ENCODE results near the gene SYNDIG1.
"Not testable (repeated sequence)": the region's sequence is repeated elsewhere in the genome, so short reads cannot be mapped to it uniquely, and the experiment has no call there.

SYNDIG1 gene

DNA sequence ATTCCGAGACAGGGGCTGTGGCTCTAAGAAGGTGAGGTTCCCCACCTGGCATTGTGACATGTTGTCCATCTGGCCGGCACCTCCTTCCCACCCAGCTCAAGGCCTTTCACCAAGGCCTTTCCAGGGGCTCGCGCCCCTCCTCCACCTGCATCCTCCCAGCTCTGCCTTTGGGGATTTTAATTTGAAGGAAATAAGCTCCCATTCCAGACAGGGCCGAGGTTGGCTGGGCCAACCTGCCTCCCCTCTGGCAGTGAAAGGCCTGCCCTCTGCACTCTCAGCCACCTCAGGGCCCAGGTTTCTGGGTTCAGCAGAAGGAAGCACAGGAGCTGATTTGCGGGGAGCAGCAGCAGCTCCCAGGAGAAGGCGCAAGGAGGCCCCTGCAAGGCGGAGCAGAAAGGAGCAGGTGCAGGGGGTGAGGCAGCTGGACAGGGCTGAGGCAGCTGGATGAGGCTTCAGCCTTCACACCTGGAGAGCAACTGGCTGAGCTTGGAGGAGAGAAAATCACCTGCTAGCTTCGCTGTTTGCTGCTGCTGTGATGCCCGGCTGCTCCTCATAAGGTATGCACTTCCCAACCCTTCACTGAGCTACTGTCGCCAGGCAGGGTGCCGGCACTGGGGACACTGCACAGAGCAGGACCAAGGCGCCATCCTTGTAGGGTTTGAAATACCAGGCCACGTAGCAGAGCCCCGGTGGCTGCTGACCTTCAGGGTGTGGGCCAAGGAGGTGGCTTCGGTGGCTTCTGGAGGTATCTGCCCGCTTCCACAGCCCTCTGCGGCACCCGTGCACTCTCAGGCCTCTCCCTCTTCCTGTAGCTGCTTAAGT, 147.0 kb downstream of the SYNDIG1 start:
- no peak for DNase-seq

DNA sequence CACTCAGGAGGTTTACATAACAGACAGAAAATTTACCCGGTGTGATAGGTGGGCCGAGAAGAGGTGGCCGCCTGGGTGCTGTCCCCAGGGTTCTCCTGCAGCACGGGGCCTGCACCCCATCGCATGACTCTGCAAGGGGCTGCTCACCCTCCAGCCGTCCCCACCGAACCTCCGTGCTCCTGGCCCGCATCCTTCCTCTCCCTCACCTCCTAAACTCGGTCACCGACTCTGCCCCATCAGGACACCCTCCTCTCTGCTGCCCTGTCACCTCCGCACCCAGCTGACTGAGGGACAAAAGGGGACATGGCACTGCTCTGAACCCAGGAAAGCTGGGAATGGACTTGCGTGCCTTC, 147.6 kb downstream of the SYNDIG1 start:
- no peak for DNase-seq

GRCh38 chr20:24617757-24618450, 148.5 kb downstream of the SYNDIG1 start:
- DNase-seq, result no peak

GRCh38 chr20:24618739-24619138, 149.3 kb downstream of the SYNDIG1 start:
- DNase-seq, result no peak

DNA sequence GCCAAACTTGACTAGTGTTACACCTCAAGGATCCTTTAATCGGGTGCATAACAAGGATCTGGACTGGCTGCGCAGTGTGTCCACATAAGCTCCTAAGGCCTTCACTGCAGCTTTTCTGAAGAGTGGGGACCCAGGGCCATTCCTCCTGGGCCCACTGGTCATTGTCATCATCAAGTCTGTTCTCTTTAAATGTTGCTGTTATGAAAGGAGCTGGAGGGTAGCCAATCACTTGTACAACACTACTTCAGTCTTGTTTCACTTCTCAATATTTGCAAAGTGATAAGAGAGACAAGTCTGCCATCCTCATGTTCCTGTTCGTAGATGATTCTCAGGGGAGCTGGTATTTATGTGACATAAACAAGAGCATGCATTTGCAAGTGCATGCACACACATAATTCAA, 149.8 kb downstream of the SYNDIG1 start:
- no peak for DNase-seq

- DNase-seq, result no peak
These were observed 151.6 kb downstream of the SYNDIG1 start for GRCh38 chr20:24620937-24621519.

DNA sequence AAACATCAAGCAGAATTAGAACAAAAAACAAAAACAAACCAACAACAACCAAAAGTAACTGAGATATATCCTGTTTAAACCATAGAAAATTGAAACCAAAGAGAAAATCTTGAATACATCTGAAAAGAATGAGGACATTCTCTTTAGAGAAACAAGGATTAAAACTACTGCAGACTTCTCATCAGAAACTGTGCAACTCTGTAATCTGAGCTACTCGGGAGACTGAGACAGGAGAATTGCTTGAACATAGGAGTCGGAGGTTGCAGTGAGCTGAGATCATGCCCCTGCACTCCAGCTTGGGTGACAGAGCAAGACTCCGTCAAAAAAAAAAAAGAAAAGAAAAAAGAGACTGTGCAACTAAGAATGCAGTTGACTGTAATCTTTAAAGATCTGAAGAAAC, 153.4 kb downstream of the SYNDIG1 start:
- DNase-seq, result no peak

DNA sequence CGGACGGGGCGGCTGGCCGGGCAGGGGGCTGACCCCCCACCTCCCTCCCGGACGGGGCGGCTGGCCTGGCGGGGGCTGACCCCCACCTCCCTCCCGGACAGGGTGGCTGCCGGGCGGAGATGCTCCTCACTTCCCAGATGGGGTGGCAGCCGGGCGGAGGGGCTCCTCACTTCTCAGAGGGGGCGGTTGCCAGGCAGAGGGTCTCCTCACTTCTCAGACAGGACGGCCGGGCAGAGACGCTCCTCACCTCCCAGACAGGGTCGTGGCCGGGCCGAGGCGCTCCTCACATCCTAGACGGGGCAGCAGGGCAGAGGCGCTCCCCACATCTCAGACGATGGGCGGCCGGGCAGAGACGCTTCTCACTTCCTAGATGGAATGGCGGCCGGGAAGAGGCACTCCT, 156.7 kb downstream of the SYNDIG1 start:
- not testable (repeated sequence) for DNase-seq

DNA sequence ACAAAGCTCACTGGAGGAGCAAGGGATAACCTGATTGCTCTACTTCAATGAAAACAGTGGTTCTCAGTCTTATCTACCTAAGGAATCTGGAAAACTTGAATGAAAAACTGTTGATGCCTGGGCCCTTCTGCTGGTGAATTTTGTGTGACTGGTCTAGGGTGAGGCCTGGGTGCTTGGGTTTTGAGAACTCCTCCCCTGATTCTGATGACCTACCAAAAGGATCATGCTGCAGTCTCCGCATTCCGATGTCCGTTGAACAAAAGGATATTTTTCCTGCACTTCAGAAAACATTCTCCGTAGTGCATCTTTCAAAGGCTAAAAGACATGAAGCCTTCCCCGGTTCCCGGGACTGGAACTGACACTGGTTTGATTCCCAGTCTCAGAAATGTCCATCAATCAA, 157.9 kb downstream of the SYNDIG1 start:
- DNase-seq, result no peak

DNA sequence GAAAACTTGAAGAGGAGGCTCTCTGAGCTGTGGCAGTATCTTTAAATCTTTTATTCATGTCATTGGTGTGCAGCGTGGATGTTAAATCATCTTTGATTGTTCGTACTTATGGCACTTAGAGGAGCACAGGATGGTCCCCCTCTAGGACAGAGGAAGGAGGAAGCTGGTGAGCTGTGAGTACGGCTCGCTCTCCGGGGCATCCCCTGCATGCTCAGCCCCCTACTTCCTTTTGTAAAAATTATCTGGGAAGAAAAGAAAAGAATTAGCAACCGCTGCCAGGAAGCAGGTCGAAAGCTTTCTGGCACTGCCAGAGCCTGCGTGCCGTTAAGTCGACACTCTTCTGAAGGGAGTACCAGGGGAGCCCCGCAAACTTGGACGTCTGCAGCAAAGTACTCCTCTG, 158.5 kb downstream of the SYNDIG1 start:
- no peak for DNase-seq

DNA sequence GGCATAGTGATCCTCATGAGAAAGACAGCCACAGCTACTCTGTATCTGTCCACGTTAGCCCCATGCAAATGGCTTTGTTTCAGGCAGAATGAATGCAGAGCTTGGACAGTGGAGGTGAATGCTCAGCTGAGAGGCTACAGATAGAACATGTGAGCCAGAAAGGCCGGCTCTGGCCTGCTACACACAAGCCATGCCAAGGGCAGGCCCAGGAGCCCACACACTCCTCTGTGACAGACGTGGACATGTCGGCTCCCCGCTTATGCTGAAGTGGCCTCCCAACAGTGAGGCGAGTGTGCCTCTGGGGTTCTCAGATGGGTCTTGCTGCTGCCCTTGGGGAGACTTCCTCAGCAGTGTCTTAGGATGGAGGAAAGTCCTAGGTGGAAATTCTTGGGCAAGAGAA, 159.6 kb downstream of the SYNDIG1 start:
- no peak for DNase-seq

DNA sequence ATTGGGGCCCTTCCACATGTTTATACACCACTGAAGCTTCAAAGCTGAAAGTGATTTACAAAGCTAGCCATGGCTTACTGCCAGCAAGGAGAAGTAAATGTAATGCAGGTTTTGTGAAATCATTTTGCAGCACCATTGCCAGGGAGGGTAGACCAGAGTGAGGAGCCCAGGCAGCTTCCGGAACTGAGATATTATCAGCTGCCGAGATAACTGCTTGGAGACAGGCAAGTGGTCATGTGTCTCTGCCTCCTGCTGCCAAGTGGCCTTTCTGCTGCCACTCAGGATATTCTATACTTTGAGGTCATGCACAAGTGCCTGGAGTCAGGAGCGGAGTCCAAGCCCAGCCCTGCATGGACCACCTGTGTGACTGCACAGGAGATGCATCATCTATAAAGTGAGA, 160.2 kb downstream of the SYNDIG1 start:
- DNase-seq, result peak; percentile 39

DNA sequence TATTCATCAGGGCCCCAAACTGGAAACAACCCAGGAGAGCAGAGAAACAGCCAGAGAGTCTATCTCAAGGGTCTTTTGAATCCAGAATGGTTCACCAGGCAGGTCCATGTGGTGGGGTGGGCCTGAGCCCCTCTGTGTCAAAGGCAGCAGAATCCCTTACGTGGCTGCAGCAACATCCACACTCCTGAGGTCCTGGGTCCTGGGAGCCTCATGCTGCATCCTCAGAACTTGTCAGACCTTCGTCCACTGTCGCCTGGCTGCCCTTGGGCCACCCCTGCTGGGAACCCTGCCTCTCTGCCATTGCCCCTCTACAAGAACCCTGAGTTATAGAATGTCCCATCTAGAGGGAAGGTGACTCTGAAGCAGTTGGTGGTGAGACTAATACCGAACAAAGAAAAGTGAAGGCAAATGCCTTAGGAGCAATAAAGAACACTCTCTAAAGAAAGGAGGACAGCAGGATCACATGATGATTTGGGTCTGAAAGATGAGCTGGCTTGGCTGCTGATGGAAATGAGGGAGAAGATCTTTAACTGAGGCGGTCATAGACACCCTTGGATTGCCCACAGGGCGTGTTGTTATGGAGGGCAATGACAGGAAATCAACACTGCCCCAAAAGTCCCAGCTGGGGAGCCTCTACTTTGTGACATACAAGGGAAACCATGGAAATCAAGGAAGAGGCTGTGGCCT, 161.2 kb downstream of the SYNDIG1 start:
- DNase-seq, result no peak

DNA sequence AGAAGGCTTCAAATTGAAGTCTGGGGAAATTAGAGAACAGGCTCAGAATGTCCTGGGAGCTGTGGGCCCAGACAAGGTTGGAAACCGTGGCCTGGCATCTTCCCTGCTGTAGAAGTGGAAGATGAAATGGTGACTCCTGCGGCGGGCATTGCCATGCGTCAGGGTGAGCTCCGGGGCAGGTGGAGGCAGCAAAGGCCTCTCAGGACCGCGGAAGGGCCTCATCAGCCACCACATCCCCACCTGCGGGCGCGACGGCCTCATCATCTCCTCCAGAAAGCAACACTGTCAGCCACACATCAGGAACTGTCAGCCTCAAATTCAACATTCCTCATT, 161.7 kb downstream of the SYNDIG1 start:
- DNase-seq, result no peak

DNA sequence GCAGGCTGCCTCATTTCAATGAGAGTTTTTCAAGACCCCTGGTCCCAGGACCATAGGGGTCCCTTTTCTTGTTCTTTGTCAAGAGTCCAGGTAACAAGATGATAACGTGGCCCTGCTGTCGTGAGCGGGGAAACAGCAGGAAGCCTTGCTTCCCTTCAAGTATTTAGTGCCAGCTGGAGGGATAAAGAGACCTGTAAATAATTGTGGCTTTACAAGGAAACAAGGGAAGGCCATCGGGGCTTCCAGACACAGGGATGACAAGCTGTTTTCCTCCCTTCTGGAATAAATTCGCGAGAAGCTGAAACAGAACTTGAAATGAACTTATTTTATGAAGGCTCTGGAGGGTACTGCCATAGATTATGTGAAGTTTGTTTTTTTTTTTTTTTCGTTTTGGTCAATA, 163.2 kb downstream of the SYNDIG1 start:
- no peak for DNase-seq

- no peak for DNase-seq
These were observed 163.6 kb downstream of the SYNDIG1 start for GRCh38 chr20:24633026-24633425.

GRCh38 chr20:24633521-24633920, 164.1 kb downstream of the SYNDIG1 start:
- DNase-seq, result no peak

DNA sequence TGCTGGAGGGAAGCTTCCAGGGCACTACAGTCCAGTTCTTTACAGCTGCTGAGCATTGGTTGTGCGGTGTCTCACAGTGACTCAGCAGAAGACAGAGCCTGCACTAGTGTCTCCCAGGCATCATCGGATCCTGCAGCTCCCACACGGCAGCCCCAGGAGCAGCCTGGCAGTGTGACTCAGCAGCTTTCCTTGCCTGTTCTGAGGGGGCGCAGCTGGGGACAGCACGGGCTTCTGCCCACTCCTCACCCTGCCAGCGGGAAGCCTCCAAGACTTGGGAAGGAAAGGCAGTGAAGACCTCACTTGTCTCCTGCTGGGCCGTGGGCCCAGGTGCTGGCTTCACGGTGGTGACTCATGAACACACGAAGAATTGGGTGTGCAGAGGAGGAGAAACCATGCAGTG, 165.4 kb downstream of the SYNDIG1 start:
- peak; percentile 42 for DNase-seq

DNA sequence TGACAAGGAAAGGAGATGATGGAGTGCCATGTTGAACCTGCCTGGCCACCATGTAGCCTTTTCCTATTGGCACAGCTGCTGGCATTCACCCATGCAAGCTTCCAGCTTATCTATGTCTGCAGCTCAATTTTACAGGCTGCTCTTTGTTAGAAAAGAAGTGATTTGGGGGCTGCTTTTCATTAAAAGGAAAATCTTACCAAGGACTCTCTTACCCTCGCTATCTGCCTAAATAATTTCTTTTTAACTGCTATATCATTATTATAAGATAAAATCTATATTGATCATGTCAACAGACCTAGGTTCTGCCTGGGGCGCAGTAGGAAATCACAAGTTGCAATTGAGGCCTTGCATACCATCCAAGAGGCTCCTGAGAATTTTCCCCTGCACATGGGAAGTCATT, 167.2 kb downstream of the SYNDIG1 start:
- DNase-seq, result no peak

- no peak for DNase-seq
These were observed 167.7 kb downstream of the SYNDIG1 start for GRCh38 chr20:24637087-24637486.

DNA sequence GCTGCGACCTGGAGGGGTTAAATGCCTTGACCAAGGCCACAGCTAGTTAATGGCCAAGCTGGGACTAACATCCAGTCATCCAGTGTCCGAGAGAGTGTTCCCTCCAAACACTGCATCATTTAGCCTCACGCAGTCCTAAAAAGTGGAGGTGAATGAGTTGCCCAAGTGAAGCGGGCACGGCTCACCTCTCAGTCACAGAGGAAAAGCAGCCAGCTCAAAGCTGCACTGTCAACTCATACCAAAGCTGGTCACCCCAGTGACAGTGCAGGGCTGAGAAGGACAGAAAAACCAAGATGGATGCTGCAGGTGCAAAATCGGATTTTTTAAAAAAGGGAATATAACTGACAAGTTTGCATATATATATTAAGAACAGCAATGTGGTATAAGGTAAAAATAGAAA, 168.5 kb downstream of the SYNDIG1 start:
- DNase-seq, result no peak

DNA sequence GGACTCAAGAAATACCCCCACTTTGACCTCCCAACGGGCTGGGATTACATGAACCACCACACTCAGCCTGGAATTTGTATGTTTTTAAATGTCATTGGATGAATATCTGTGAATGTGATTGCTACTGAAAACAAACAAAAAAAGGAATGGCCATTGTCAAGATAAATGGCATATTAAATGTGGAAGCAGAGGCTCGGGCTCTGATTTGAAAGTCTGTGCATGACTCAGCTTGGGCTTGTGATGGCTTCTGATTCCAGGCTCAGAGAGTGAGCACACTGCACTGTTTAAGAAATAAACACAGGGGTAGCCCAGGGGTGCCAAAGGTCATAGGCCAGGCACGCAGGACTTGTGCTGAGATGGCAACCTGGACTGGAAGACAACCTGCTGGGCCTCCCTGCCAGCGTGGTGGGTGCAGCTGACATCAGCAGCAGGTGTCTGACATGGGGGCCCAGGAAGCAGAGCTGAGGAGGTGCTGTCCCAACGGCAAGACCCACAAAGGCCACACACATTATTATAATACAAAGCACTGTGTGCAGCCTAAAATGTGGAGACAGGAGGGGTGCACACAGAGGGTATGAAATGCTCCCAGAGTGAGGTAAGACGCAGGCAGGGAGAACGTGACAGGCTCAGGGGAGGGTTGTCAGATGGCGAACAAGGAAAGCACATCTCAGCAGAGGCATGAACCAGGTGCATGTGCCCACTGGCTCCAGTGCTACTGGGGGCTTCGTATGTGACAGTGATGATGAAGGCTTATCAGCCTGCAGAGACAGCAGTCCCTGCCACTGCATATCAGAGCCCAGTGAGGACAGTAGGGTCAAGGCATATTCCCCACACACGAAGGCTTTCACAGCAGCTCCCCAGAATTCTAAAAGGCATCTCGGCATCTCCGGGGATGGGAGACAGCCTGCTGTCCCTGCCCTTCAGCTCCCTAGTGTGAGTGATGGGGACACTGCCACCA, 169.4 kb downstream of the SYNDIG1 start:
- DNase-seq, result no peak

- no peak for DNase-seq
These were observed 170.8 kb downstream of the SYNDIG1 start for GRCh38 chr20:24640276-24640675.

Data from hematopoietic multipotent progenitor cell treated with erythropoietin and hydrocortisone succinate and interleukin-3 and kit ligand, for 8 days (in vitro differentiated cells).